Stimulated activated CD4-positive, alpha-beta T cell treated with anti-CD3 and anti-CD28 coated beads, Interleukin-2, amount 100 ng/mL, for 4 hours (primary cell): ENCODE measurements around the gene FAM107B.

Experiments
- DNase-seq: peaks from one replicate; pipeline ENCODE4 v3.0.0-alpha.2; 2020; ENCODE audit warnings: low read depth

Gene FAM107B

DNA sequence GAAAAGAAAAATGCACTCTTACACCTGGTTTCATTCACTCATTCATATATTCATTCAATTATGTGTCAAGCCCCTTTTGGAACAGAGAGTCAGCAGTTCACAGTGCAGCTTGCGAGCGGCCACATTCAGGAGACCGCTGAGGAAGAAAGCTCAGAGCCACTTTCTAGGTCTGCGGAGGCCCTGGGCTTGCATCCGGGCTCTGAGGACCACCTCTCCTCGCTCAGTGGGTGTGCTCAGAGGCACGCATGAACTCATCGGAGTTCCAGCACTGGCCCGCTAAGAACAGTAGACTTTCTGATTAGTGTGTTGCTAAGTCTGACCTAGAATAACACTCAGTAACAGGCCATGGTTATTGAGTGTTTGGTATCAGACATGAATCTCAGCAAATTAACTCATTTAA is 1.8 kb upstream of the FAM107B start:
- no peak for DNase-seq

DNA sequence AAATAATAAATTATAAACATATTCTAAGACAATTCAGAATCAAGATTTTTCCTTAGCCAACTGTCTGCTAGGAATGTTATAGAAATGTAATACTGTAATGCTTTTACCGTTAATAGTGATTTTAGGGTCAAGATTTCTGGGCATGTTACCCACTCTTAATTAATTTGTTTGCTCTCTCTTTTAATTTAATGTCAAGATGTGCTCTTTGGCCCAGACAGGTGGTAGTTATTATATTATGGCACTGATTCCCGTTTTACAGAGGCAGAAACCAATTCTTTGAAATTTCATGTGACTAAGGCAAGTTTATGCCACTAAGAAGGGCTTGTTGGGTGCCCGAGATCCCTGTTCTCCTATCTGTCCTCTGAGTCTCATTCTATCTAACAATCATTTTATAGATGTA is 959 bp upstream of the FAM107B start:
- DNase-seq = no peak

GRCh38 chr10:14774214-14774580 is 500 bp downstream of the FAM107B start:
- no peak for DNase-seq

DNA sequence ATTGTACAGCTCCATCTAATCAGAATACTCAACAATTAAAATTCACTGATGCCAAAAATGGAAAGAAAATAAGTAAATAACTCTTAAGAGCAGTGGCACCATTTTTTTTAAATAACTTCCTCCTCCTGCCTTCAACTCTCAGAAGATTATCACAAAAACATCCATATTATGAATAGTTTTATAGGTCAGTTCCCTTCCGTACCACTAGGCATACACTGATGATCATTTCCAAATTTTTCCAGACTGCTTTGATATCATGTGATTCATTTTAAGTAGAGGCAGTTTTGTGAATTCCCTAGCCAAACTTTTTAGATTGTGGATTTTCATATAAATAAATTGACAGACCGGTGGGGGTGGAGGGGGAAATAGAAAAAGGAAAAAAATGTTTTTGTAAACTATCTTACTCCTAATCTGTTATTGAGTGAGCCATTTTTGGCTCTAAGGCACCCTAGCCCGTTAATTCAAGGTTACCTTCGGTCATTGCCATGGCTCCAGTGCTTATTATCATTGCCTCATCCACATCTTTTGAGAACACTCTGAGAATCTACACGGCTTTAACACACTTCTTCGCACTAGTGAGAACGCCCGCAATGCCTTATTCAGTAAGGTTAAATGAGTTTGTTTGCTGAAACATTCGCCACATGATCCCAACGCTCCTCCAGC is 1.0 kb downstream of the FAM107B start:
- DNase-seq = no peak

DNA sequence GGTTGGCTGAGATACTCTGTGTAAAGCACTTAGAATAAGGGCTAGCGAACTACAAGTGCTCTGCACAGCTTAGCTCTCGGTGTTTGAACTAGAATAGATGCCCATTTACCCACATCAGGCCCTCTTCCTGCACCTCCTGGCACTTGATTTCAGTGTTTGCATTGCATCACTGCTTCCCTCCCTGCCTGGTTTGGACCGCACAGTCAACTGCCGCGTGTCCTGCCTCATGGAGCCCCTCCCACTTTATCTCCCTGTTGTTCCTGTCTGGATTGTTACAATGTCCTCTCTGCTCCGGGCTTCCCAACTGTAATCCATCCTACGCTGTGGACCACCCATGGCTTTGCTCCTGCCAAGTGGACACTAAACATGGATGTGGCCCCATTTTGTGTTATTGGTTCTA is 2.3 kb downstream of the FAM107B start:
- no peak for DNase-seq

DNA sequence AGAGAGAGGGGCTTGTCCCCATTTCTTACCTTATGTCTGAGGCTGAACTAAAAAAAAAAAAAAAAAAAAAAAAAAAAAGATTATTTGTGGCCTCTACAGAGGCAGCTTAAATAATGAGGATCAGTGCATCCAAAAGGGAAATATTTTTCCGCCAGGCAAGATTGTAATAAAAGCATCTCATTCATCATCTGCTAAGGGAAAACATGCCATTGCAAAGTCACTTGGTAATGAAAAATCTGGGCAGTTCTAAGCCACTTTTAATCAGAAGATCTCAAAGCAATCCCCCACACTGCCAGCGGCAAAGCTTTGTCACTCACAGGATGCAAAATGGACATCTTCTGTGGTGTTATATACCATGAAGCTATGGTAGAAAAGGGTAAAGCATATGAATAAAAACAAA is 3.8 kb downstream of the FAM107B start:
- DNase-seq = no peak

DNA sequence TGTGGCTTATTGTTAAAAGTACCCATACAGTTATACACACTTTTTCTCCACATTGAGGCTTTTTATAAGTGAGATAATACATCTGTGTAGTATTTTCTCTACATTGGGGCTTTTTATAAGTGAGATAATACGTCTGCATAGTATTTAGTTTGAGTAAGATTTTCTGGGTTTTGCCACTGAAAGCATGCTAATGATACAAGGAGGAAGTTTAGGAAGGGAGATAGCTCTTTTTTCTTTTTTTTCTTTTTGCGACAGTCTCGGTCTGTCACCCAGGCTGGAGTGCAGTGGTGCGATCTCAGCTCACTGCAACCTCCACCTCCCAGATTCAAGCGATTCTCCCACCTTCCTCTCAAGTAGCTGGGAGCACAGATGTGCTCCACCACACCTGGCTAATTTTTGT is 13.3 kb downstream of the FAM107B start:
- no peak for DNase-seq

GRCh38 chr10:14758994-14759664 is 15.6 kb downstream of the FAM107B start:
- no peak for DNase-seq

DNA sequence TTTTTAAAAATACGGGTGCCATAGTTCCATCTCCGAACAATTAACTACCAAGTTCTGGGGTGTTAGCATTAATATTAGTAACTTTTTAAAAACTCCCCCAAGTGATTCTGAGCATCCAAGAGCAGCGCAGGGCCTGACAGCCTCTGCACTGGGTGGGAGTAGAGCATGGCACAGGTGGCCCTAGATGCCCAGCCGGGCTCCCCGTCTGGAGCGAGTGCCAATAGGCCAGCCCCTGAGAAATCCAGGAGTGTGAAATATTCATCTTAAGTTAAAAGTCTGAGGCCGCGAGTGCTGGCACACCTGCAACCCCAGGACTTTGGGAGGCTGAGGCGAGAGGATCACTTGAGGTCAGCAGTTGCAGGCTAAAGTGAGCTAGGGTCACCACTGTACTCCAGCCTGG is 16.2 kb downstream of the FAM107B start:
- DNase-seq = no peak

DNA sequence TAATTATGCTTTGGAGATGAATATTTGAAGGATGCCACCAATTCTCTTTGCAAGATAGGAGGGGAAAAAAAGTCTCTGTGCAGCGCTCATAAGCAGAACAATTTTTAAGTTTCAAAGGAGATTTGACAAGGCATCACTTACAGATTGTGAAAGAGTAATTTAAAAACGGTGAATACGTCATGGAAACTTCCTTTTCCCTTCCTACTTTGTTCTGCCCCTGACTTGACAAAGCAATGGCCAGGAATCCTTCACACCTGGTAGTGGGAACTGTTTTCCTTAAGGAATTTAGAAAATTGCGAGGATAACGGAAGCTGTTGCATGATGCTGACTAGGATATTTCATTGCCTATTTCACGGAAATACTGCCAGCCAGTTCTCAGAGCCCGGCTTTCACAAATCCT is 16.7 kb downstream of the FAM107B start:
- no peak for DNase-seq

DNA sequence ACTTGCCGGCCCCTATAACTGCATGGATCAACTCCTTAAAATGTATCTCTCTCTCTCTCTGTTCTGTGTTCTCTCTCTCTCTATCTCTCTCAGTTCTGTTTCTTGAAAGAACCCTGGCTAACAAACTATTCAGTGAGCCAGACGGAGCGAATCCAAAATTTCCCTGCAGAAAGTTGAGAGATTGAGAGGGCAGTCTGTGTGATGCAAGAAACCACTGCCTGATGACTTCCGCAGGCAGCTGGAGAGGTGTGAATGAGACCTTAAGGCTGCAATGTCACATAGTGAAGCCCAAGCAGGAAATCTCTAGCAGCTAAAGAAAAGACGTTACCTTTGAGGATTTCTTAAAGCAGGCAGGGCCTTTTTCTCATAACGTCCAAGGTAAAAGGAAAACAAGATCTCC is 17.3 kb downstream of the FAM107B start:
- no peak for DNase-seq

DNA sequence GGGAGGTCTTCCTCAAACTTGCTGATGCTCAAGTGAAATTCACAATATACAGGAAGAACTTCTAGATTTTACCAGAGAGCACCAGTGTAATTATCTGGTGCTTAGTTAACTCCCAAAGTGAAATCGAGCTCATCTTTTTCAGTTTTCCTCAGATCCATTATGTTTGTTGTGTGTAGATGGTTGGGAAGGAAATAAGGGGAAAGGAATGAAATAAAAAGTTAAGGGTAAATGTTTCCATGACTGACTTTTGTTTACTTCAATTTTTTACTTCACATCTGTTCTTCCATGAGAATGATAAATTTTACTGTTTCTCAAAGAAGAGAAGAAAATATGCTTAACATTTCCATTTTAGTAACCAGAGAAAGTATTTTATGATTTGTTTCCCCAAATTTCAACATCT is 21.3 kb downstream of the FAM107B start:
- no peak for DNase-seq

DNA sequence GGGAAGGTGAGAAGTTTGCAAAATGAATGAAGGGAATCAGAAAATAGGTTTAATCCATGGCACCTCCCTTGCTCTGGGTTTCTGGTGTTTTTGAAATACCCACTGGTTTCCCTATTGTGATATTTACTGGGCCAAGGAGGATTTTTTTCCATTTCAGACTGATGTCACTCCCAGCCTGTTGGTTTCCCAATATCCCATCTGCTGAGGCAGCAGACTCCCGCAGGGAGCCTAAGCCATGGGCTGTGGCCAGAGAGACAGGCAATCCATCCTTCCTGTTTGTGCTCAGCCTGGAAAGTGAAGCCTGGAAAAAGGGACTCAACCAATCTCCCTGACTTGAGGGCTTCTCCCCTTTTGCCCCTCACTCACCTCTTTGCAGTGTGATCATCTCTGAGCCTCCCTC is 22.8 kb downstream of the FAM107B start:
- no peak for DNase-seq

DNA sequence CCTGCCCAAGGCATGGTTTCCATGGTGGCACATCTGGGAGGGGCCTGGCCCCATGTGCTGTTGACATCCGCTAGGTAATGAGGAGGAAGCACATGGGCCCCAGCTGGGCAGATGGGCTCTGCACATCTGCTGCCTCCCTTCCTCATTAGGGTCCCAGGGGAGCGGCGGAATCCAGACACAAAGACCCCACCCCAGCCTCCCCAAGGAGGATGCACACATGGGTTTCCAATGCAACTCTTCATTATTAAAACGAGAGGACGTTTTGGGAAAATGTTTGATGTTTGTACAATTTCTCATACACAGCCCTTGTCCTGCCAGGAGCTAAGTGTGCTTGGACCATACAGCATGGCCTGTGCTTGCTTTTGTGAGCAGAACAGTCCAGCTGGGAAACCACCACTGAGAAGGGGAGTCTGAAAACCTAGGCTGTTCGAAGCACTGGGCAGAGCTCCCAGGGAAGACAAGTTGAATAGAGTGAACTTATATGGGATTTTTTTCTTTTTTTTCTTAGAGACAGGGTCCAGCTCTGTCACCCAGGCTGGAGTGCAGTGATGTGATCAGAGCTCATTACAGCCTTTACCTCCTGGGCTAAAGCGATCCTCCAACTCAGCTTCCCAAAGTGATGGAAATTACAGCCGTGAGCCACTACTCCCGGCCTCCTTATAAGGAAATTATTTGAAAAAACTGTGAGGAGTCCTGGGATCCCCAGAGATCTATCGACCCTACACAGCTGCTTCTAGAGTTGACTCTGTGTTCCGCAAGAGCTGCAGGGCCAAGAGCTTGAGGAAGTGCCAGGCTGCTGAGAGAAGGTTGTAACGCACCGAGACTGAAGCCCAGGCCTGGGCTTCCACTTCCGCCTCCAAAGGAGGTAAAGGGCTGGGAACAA is 23.4 kb downstream of the FAM107B start:
- DNase-seq = no peak

DNA sequence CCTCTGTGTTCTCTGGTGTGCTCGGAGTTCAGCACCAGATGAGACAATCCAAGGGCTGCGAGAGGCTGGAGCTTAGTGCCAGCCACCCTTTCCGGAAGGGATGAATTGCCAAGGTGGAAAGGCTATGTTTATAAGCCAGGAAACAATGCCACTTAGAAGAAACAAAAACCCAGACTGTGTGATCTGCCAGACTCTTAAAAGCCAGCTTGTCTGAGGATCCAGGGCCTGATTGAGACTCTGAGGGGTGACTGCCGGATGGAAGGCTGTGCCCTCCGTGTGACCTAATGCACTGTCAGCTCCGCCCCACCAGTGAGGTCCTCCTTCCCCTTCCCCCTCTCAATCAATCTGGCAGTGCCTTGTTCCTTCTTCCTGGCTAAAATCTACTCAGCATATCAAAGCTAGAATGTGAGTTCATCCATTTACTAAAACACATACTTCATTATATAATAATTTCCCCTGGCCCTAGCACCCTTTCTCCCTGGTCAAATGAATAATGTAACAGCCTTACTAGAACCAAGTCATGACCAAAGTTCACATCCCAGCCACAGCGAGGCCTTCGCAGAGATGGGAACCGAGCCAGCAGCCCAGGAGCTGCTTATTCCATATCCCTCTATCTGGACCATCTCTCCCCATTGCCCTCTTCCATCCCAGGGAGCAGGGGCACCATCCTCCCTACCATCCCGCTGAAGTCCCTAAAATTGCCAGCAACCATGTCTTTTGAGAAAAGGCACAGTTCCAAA is 25.5 kb downstream of the FAM107B start:
- no peak for DNase-seq

DNA sequence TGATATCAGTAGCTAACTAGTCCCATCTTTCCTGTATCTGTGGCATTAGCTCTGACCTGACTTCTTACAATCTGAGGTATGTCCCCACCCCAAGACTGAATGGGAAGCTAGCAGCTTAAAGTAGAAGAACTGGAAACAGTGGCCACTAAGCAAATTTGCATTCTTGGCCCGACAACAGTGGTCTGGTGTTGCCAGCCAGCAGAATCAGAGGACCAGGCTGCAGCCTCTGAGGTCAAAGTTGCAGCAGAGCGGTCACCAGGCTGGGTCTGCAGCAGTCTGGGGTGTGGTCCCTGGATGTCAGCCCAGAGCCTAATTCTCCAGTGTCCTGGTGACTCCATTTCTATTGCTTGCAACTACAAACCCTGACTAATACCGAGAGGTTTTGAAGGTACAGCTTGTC is 26.3 kb downstream of the FAM107B start:
- no peak for DNase-seq

DNA sequence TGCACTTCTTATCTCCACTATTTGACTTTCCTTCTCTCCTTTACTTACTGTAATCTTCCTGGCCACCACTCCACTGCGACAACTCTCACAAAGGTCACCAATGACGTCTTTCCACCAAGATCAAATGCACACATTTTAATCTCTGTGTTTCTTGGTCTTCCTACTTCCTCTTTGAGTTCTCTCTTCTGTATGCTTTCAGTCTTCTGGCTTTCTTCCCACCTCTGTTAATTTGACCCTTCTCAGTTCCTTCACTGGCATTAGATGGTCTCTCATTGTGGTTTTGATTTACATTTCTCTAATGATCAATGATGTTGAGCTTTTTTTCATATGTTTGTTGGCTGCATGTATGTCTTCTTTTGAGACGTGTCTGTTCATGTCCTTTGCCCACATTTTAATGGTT is 31.9 kb downstream of the FAM107B start:
- no peak for DNase-seq

GRCh38 chr10:14742382-14742781 is 32.3 kb downstream of the FAM107B start:
- DNase-seq = no peak

DNA sequence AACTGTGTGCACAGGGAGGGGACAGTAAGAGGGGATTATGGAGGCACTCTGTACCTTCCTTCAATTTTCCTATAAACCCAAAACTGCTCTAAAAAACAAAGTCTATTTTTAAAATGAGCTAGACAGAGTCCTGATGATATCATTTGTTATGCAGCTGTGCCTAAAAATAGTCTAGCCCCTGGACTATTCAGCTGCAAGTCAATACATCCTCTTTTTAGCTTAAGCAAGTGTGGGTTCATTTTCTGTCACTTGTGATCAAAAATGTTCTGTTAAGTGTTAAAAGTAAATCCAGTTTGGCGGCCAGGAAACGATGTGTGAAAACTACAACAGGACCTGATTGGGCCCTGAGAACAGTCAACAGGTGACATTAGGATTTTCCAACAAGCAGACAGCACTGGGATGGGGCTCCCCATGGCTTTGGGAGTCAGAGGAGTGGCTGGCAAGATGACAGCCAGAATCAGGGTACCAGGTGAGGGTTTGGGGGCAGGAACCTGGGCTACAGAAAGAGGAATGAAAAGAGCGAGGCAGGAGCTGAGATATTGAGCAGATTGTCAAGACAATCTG is 33.9 kb downstream of the FAM107B start:
- DNase-seq = no peak

- DNase-seq = no peak
Measured at GRCh38 chr10:14737808-14738545, 36.7 kb downstream of the FAM107B start.

GRCh38 chr10:14736600-14737081 is 38.1 kb downstream of the FAM107B start:
- DNase-seq = no peak
